ENCODE data around the gene STARD3. TPM values are rescaled to one million over a fixed set of nuclear protein-coding genes. Genes with fewer than 3 reads are reported as not detected.

The STARD3 gene
- total RNA-seq, 2 donors from 2014 or later = 52.5 to 67.7 TPM

- ATAC-seq (ENCODE audit: insufficient number of reproducible peaks, low FRiP score, low read depth) = no peak
- Histone ChIP-seq H3K27me3 (replicated peaks; ENCODE audit: insufficient read depth) (no peaks in the 10 kb centered on the region), H3K4me1 (ENCODE audit: control insufficient read depth in 1 of 2, low read depth in 2 of 2) (peaks cover 32 to 61% of the 10 kb centered on the region in 2 donors), H3K36me3 (no peaks in the 10 kb centered on the region), H3K27ac (no peak overlapping the region), H3K9me3 (no peaks in the 10 kb centered on the region), H3K4me3 (no peak overlapping the region)
- TF ChIP-seq, protein P1, sequence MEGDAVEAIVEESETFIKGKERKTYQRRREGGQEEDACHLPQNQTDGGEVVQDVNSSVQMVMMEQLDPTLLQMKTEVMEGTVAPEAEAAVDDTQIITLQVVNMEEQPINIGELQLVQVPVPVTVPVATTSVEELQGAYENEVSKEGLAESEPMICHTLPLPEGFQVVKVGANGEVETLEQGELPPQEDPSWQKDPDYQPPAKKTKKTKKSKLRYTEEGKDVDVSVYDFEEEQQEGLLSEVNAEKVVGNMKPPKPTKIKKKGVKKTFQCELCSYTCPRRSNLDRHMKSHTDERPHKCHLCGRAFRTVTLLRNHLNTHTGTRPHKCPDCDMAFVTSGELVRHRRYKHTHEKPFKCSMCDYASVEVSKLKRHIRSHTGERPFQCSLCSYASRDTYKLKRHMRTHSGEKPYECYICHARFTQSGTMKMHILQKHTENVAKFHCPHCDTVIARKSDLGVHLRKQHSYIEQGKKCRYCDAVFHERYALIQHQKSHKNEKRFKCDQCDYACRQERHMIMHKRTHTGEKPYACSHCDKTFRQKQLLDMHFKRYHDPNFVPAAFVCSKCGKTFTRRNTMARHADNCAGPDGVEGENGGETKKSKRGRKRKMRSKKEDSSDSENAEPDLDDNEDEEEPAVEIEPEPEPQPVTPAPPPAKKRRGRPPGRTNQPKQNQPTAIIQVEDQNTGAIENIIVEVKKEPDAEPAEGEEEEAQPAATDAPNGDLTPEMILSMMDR (IDR thresholded peaks at IDR 0.05) = peak; percentile 59
- no peak for DNase-seq (ENCODE audit: low spot score)
Observed at GRCh38 chr17:39671651-39672521, 34.9 kb downstream of the STARD3 start.

DNA sequence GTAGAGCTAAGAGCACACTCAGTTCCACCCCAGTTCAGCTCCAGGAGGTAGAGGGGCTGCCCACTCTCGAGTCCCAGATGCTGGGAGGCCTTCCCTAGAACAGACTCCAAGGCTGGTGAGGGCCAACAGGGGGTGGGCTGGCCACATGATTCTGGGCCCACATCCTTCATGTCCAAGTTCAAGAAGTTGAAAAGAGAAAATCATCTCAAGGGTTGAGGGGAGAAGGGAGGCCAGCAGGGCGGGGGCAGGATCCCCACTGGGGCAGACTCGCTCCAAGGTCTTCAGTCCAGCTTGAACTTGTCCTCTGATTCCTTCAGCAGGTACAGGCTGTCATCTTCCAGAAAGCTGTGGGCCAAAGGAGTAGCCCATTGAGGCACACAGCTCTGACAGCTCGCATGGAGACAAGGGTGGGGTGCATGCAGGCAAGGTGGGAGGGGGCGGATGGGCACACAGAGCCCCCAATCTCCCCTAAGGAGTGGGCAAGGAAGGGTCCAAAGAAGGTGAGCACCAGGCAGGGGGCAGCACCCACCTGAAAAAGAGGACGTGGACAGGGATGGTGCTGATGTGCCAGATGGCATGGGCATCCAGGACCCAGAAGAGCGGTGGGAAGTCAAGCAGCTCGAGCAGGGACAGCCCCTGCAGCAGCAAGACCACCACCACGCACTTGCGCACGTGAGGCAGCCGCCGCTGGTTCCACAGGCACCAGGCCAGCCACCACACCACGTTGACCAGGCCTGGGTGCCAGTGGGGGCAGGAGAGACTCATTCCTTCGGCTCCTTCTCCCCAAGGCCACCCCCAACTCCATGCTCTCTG is 35.8 kb downstream of the STARD3 start:
- H3K9me3 ChIP-seq = no peaks in the 10 kb centered on the region
- TF ChIP-seq, protein P1 (IDR thresholded peaks at IDR 0.05) = no peak
- H3K36me3 ChIP-seq = no peaks in the 10 kb centered on the region
- H3K4me3 ChIP-seq = no peak overlapping the region
- no peaks in the 10 kb centered on the region for H3K27me3 ChIP-seq (replicated peaks; ENCODE audit: insufficient read depth)
- peaks cover 27 to 61% of the 10 kb centered on the region in 2 donors for H3K4me1 ChIP-seq (ENCODE audit: control insufficient read depth in 1 of 2, low read depth in 2 of 2)
- ATAC-seq (ENCODE audit: insufficient number of reproducible peaks, low FRiP score, low read depth) (no peak), DNase-seq (ENCODE audit: low spot score) (no peak)
- no peak overlapping the region for H3K27ac ChIP-seq

GRCh38 chr17:39673335-39674081 is 36.6 kb downstream of the STARD3 start:
- no peaks in the 10 kb centered on the region for H3K36me3 ChIP-seq
- ATAC-seq (ENCODE audit: insufficient number of reproducible peaks, low FRiP score, low read depth) = no peak
- no peak overlapping the region for H3K4me3 ChIP-seq
- no peaks in the 10 kb centered on the region for H3K9me3 ChIP-seq
- peaks cover 28 to 61% of the 10 kb centered on the region in 2 donors for H3K4me1 ChIP-seq (ENCODE audit: control insufficient read depth in 1 of 2, low read depth in 2 of 2)
- DNase-seq (ENCODE audit: low spot score) = no peak
- no peaks in the 10 kb centered on the region for H3K27me3 ChIP-seq (replicated peaks; ENCODE audit: insufficient read depth)
- TF ChIP-seq, protein P1 (IDR thresholded peaks at IDR 0.05) = no peak
- H3K27ac ChIP-seq = no peak overlapping the region

DNA sequence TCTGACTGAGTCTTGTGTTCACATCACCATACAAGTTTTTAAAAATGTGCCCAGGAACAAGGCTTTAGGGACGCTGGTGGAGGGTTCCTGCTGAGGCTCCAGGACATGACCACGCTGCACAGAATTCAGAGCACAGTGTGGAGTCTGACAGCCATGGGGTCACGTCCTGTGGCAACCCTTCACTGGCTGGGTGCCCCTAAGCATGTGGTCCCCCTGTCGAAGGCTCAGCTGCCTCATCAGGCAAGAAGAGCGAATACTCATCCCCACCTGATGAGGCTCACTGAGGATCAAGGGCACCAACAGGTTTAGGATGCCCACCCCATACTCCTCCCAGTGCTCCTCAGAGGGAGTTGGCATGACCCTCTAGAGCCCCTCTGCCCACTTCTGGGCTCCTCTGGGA is 37.2 kb downstream of the STARD3 start:
- H3K9me3 ChIP-seq = no peaks in the 10 kb centered on the region
- no peaks in the 10 kb centered on the region for H3K36me3 ChIP-seq
- H3K4me3 ChIP-seq = no peak overlapping the region
- no peaks in the 10 kb centered on the region for H3K27me3 ChIP-seq (replicated peaks; ENCODE audit: insufficient read depth)
- DNase-seq (ENCODE audit: low spot score) (no peak), ATAC-seq (ENCODE audit: insufficient number of reproducible peaks, low FRiP score, low read depth) (no peak)
- H3K27ac ChIP-seq = peak overlapping the region; percentile 87
- H3K4me1 ChIP-seq (ENCODE audit: control insufficient read depth in 1 of 2, low read depth in 2 of 2) = peaks cover 30 to 65% of the 10 kb centered on the region in 2 donors
- TF ChIP-seq, protein P1 (IDR thresholded peaks at IDR 0.05) = no peak
